ENCODE measurements around the gene NT5C. TPM values are rescaled to one million over a fixed set of nuclear protein-coding genes. Genes with fewer than 3 reads are reported as not detected.
"Not testable (repeated sequence)": the region's sequence is repeated elsewhere in the genome, so short reads cannot be mapped to it uniquely, and the experiment has no call there.

NT5C gene
- total RNA-seq, 1 donor from 2014 or later, result 66.6 TPM

DNA sequence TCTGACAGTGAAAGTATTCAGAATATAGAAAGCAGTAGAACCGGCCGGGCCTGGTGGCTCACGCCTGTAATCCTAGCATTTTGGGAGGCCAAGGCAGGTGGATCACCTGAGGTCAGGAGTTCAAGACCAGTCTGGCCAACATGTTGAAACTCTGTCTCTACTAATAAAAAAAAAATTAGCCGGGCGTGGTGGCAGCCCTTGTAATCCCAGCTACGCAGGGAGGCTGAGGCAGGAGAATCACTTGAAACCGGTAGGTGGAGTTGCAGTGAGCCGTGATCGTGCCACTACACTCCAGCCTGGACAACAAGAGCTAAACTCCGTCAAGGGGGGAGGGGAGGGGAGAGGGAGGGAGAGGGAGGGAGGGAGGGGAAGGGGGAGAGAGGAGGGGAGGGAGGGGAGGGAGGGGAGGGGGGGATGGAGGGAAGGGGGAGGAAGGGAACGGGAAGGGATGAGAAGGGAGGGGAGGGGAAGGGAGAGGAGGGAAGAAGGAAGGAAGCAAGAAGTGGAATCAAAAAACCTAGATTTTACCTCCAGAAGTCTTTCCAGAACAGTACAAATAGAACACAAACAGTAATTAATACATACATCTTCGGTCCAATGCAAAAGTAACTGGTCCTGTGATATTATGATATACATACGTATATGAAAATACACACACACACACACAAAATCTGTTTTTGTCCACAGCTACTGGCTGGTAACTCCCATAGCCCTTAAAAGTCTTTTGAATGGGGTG, 10.9 kb upstream of the NT5C start:
- ATAC-seq, result peak; percentile 75

DNA sequence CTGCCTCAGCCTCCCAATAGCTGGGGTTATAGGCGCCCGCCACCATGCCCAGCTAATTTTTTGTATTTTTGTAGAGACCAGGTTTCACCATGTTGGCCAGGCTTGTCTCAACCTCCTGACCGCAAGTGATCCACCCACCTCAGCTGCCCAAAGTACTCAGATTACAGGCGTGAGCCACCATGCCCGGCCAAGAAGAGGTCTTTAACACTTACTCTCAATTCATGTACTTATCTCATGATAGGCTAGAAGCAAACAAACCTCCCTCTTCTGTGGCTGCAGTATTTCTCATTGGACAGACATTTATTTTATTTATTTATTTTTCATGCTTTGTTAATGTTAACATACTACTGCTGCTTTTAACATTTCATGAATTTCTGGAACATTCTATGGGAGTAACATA, 7.0 kb upstream of the NT5C start:
- no peak for ATAC-seq

DNA sequence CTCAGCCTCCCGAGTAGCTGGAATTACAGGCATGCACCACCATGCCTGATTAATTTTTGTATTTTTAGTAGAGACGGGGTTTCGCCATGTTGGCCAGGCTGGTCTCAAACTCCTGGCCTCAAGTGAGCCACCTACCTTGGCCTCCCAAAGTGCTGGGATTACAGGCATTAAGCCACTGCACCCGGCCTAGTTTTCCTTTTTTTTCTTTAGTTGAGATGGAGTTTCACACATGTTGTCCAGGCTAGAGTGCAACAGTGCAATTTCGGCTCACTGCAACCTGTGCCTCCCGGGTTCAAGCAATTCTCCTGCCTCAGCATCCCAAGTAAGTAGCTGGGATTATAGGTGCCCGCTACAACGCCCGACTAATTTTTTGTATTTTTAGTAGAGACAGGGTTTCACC, 6.2 kb upstream of the NT5C start:
- ATAC-seq, result not testable (repeated sequence)

DNA sequence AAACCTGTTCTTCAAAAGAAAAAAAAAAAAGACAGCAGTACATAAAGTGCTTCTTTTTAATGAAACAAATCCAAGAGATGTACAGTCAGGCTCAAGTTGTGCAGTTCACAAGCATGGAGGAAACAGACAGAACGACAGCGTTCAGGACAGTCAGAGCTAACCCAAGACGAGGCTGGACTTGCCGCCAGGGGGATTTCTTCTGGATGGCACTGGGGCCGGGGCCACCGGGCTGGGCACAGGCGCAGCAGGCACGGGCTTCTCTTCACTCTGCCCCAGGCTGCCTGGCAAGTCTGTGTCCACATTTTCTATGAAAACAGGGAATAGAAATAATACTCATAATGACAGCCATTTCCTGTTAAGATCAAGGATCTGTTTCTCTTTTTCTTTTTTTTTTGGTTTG, 4.4 kb upstream of the NT5C start:
- ATAC-seq, result peak; percentile 27

DNA sequence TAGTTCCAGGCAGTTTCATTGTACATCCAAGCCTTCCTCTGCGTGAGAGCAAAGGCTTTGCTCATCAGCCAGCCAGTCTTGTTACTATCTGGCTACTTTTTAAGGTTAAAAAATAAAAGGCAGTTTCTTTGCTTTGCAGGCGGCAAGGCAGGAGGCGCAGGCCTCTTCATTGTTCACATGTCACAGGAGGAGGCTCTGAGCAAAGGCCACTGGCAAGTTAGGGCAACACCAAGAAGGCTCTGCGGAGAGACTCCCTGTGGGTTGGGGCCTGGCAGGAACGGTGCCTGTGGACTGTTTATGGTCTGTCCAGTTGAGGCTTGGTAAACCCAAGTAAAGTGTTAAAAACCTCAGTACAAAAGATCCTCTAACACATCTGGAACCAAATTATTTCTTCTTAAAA, 3.9 kb upstream of the NT5C start:
- no peak for ATAC-seq

DNA sequence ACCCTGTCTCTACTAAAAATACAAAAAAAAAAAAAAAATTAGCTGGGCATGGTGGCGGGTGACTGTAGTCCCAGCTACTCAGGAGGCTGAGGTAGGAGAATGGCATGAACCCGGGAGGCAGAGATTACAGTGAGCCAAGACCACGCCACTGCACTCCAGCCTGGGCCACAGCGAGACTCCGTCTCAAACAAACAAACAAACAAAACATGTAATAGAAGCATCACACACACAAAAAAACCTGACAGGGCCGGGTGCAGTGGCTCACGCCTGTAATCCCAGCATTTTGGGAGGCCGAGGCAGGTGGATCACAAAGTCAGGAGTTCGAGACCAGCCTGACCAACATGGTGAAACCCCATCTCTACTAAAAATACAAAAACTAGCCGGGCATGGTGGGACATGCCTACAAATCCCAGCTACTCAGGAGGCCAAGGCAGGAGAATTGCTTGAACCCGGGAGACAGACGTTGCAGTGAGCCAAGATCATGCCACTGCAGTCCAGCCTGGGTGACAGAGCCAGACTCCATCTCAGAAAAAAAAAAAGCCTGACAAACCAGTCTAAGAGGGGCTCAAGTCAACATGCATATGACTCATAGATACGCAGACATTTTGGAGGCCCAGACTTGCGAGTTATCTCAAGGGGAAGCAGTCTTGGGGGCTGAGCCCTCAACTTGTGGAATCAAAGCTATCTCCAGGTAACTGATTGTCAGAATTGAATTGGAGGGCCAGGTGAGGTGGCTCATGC, 2.2 kb upstream of the NT5C start:
- peak; percentile 29 for ATAC-seq

DNA sequence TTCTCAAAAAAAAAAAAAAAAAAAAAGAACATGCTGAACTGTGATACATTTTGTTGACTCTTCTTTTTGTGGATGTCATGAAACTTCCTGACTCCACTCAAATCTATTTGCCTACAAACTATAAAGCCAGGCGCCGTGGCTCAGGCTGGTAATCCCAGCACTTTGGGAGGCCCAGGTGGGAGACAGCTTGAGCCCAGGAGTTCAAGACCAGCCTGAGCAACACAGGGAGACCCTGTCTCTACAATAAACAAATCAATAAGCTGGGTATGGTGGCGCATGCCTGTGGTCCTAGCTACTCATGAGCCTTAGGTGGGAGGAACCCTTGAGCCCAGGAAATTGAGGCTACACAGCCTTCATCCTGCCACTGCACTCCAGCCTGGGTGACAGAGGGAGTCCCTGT, 1.5 kb upstream of the NT5C start:
- ATAC-seq, result no peak

DNA sequence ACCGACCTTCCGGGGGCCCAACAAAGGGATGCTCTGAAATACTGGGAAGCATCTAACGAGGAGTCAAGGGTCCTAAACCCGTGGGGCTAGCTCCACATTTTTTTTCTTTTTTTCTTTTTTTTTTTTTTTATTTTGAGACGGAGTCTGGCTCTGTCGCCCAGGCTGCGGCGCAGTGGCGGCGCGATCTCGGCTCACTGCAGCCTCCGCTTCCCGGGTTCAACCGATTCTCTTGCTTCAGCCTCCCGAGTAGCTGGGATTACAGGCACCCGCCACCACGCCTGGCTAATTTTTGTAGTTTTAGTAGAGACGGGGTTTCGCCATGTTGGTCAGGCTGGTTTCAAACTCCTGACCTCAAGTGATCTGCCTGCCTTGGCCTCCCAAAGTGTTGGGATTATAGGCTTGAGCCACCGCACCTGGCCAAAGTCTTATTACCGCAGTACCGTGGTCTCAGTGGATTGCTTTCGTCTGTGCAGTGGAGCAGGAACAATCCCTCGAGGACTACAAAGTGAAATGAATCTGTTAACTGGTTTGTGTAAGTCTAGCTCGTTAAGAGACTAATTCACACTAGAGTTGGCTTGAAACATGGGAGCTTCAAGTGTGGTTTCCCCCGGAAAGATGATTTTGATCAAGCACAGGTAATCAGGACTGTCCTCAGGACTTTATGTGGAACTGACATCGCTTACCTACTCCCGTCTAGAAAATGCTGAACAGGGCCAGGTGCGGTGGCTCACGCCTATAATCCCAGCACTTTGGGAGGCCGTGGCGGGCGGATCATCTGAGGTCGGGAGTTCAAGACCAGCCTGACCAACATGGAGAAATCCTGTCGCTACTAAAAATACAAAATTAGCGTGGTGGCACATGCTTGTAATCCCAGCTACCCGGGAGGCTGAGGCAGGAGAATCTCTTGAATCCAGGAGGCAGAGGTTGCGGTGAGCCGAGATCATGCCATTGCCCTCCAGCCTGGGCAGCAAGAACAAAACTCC, 767 bp upstream of the NT5C start:
- not testable (repeated sequence) for ATAC-seq

DNA sequence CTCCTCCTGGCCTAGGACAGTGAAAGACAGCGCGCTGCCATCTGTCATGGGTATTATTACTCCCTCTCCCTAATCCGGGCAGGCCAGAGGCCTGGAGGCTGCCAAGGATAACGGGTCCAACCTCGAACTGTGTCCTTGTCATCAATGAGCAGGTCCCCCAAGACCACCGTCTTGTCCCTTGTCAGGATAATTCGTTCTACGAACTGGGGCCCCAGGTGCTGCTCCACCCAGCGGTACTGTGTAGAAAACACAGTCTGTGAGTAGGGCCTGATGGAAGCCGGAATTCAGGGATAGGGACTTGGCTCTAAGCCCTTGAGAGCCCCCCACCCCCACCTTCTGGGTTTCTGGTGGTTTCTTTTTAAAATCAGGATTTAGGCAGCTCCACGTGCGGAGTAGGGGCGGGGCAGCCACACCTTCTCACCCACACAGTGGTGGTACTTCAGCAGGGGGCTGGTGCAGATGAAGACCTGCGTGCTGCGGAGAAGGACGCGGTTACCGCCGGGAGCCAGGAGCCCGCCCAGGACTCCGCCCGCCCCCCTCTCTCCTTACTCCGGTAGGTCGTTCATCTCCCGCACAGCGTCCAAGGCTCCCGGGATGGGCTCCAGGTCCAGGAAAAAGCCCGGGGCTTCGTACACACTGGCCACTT, 787 bp downstream of the NT5C start:
- peak; percentile 41 for ATAC-seq

DNA sequence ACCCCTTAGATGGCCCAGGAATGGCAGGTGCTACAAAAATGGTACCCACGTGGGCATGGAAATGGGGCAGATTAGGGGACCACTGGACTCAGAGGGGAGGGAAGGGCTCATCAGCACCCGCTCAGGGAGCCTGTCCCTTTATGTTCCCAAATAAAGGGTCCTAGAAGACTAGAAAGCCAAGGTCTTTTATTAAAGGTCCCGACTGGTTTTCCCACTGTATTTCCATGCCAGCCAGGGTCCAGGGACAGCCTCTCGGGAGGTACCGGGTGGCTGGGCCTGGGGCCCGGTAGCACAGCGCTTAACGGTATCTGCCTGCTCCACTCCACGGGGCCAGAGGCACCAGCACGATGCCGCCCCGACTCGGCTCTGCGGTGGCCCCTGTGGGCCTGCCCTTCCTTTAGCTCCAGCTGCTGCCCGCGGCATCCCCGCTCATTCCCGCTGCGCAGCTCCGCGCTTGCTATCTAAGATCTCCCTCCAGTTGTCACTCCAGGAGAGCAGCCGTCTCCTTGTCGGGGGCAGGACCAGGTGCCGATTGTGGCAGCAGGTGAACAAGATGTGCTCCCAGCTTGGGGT, 1.4 kb downstream of the NT5C start:
- no peak for ATAC-seq

DNA sequence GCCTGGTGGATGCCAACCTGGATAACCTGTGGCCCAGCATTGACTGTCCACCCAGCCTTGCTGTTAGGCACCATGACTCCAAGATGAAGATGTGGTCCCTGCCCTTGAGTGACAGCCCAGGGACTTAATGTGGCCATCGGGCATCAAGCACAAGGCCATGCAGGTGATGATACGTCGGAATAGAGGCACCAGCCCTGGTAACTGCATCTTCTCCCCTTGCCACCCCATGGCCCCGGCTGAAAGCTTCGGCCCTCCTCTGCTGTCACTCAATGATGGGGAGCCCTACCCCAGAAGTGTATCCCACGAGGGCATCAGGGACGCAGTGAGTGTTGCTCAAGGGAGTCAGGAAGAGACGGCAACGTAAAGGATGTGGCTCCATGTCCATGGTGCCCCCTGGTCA, 2.0 kb downstream of the NT5C start:
- ATAC-seq, result no peak

DNA sequence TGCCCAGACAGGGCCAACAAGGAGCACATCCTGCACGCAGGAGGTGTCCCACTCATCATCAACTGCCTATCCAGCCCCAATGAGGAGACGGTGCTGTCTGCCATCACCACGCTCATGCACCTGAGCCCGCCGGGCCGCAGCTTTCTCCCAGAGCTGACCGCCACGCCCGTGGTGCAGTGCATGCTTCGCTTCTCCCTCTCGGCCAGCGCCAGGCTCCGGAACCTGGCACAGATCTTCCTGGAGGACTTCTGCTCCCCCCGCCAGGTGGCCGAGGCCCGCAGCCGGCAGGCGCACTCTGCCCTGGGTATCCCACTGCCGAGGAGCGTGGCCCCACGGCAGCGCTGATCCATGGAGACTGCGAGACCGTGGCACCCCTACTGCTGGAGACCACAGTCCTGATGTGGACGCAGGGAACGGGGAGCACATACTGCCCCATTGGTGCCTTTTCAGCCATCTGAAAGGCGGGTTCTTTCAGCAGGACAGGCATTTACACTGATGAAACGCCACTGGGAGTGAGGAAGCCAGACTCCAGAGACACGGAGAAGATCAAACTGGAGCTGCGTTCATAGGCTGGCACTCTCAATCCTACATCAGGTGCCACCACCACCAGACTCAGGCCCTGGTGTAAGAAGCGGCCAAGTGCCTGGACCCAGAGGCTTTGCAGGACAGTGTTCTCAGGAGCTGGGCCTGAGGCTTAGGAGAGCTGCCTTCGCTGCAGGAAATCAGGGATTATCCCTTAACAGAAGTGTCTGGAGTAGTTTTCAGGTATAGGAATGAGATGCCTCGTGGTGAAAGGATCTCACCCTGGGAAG, 2.6 kb downstream of the NT5C start:
- no peak for ATAC-seq

DNA sequence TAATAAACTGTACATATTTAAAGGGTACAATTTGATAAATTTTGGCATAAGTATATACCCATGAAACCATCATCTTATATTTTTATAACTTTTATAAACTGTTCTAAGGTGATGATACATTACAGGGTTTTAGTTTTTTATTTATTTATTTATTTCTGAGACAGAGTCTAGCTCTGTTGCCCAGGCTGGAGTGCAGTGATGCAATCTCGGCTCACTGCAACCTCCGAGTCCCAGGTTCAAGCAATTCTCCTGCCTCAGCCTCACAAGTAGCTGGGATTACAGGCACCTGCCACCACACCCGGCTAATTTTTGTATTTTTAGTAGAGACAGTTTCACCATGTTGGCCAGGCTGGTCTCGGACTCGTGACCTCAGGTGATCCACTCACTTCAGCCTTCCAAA, 3.6 kb downstream of the NT5C start:
- ATAC-seq, result not testable (repeated sequence)

DNA sequence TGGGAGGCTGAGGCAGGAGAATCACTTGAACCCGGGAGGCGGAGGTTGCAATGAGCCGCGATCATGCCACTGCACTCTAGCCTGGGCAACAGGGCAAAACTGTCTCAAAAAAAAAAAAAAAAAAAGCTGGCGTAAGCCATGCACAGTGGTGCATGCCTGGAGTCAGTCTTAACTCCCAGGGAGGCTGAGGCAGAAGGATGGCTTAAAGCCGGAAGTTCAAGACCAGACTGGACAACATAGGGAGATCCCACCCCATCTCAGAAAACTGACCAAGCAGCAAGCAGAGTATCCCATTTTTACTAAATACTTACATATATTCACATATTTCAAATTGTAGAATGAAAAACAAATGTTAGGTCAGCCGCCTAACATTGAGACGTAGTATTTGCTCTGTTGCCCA, 4.6 kb downstream of the NT5C start:
- no peak for ATAC-seq

DNA sequence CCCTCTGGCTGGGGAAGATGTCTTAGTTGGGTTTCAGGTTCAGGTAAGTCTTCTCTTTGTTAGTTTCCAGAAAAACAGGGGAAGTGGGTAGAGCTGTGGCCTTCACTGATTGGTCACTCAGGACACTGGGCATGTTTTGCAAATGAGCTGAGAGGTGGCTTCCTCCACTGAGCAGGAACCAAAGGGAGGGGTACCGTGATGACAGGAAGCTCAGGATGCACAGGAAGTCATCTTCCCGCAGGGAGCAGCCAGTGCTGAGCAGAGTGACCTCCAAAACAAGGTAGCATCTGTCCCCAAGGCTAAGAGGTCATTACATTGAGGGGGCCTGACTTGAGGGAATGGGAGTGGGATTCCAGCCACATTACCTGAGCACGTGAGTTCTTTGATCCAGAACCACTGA, 5.6 kb downstream of the NT5C start:
- no peak for ATAC-seq

DNA sequence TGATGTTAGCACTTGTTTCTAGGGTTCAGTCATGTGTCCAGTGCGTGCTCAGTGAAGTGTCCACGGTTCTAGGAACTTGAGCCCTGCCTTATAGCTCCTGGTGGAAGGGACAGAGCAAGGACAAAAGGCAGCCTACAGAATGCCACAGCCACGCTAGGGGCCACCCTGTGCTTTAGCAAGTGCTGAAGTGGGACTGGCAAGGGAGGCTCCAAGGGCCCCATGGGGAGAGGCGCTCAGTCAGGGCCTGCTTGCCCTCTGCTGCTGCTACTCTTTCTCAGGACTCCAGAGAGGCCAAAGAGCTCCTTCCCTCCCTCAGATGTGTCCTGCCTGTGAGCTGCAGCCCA, 6.8 kb downstream of the NT5C start:
- peak; percentile 19 for ATAC-seq

DNA sequence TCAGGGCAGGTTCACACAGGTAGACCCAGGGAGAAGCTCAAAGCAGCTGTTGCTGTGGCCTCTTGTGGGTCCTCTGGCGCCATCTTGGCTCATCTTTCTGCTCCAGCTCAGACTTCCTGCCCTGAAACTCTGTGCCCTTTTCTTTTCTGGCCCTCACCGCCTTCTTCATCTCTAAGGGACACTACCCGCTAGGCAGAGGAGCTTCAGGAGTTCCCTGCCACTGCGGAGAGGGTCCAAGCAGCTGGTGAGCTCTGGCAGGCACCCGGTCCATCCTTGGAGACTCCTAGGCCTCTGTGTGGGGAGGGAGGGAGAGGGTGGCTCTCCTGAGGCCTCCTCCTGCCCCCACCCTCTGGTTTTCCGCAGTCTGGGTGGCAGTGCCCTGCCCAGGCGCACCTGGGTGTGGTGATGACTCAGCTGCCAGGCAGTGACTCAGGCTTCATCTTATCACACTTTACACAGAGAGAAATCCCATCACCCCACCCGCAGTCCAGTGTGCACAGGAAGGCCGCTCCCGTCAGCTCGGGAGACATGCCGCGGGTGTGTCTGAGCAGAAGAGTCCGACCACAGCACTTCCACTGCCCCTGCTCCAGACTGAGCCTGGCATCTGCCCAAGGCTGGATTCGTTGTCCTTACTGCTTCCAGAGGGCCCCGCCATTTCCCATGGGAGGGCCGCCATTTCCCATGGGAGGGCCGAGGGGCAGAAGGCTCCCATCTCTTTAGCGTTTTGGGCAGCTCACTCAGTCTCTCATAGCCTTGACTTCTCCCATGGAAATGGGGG, 7.3 kb downstream of the NT5C start:
- ATAC-seq, result peak; percentile 96

DNA sequence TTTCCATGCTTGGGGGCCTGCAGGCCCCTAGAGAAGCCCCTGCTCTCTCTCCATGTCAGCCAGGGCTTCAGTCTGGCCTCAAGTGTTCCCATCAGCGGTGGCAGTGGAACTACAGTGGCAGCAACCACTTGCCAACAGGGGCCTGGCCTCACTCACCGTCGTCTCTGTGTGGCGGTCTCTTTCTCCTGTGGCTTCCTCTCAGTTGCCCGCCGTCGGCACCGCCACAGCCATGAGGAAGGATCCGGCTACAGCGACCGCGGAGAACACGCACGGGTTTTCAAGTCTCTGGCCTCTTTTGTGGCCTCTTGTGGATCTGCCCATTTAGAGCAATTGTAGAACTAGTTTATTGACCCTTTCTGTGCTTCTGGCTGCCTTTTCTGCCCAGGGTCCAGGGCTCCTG, 13.2 kb downstream of the NT5C start:
- ATAC-seq, result no peak

DNA sequence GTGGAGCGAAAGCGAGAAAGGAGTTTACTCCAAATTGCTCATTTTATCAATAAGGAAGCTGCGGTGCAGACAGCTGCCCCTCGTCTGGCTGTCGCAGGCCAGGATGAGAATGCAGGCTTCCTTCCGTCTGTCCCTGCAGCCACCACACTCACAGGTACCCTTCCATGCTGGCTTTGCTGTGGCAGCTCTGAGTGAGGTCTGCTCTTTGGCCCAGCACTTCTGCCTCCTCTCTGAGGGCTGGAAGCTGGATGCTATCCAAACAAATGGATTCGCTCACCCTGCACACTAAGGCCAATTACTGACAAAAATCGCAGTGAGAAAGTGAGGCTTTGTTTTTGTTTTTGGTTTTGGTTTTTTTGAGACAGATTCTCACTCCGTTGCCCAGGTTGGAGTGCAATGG, 14.8 kb downstream of the NT5C start:
- ATAC-seq, result no peak

DNA sequence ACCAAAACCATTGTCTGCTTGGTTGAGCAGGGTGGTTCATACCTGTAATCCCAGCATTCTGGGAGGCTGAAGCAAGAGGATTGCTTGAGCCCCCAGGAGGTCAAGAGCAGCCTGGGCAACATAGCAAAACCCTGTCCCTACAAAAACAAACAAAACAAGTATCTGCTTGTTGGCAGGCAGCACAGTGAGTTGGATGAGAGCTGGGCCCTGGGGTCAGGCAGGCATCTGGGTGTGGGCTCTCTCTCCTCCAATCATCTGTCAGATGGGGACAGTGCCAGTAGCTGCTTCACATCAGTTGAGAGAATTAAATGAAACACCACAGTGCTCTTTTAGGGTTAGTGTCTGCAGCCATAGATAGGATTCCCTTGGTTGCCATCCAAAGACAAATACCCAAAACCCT, 16.0 kb downstream of the NT5C start:
- ATAC-seq, result no peak
